Measurements from ENCODE around the gene THSD7B.
A peak's percentile ranks its signal among the peaks of the same experiment; 100 is the strongest.

THSD7B gene

GRCh38 chr2:136809998-136810397 lies 44.7 kb downstream of the THSD7B start:
- DNase-seq: no peak

GRCh38 chr2:136818839-136819238 lies 53.5 kb downstream of the THSD7B start:
- no peak for DNase-seq

GRCh38 chr2:136823291-136823690 lies 57.9 kb downstream of the THSD7B start:
- DNase-seq: no peak

GRCh38 chr2:136828162-136828561 lies 62.8 kb downstream of the THSD7B start:
- DNase-seq: no peak

GRCh38 chr2:136828774-136829173 lies 63.4 kb downstream of the THSD7B start:
- DNase-seq: no peak

- DNase-seq: no peak
These were observed 79.2 kb downstream of the THSD7B start for GRCh38 chr2:136844546-136844945.

- peak; percentile 74 for DNase-seq
These were observed 93.3 kb downstream of the THSD7B start for GRCh38 chr2:136858656-136859055.

GRCh38 chr2:136860443-136860958 lies 95.2 kb downstream of the THSD7B start:
- no peak for DNase-seq

- no peak for DNase-seq
These were observed 98.1 kb downstream of the THSD7B start for GRCh38 chr2:136863468-136863867.

- no peak for DNase-seq
These were observed 98.5 kb downstream of the THSD7B start for GRCh38 chr2:136863874-136864273.

GRCh38 chr2:136871424-136871823 lies 106.1 kb downstream of the THSD7B start:
- DNase-seq: no peak

- DNase-seq: peak; percentile 34
These were observed 108.9 kb downstream of the THSD7B start for GRCh38 chr2:136874258-136874657.

GRCh38 chr2:136891100-136891499 lies 125.8 kb downstream of the THSD7B start:
- no peak for DNase-seq

- no peak for DNase-seq
These were observed 128.8 kb downstream of the THSD7B start for GRCh38 chr2:136894007-136894634.

GRCh38 chr2:136901732-136902131 lies 136.4 kb downstream of the THSD7B start:
- no peak for DNase-seq

- no peak for DNase-seq
These were observed 140.4 kb downstream of the THSD7B start for GRCh38 chr2:136905779-136906178.

- no peak for DNase-seq
These were observed 144.4 kb downstream of the THSD7B start for GRCh38 chr2:136909777-136910176.

GRCh38 chr2:136916131-136916530 lies 150.8 kb downstream of the THSD7B start:
- DNase-seq: no peak

- DNase-seq: peak; percentile 8
These were observed 152.1 kb downstream of the THSD7B start for GRCh38 chr2:136917411-136917881.

GRCh38 chr2:136919682-136920081 lies 154.3 kb downstream of the THSD7B start:
- no peak for DNase-seq

- DNase-seq: no peak
These were observed 155.4 kb downstream of the THSD7B start for GRCh38 chr2:136920652-136921333.

GRCh38 chr2:136927156-136927555 lies 161.8 kb downstream of the THSD7B start:
- no peak for DNase-seq

GRCh38 chr2:136929531-136929930 lies 164.2 kb downstream of the THSD7B start:
- DNase-seq: no peak

- DNase-seq: peak; percentile 37
These were observed 167.4 kb downstream of the THSD7B start for GRCh38 chr2:136932700-136933099.

Data from NCI-H1694 (cell line).